T-helper 1 cell treated with Interleukin-12 subunit alpha and Interleukin-12 subunit beta and Interleukin-4 antibody, amounts not matched to agents 30 μg/mL and 1 μg/mL, for 36 hours (primary cell): Measurements from ENCODE around the gene CD93.

ENCODE experiments used
- H3K27ac Mint-ChIP-seq: one replicate; pipeline ENCODE4 v1.8.0; 2021; ENCODE audit warnings: mild to moderate bottlenecking, mixed read lengths
- H3K27me3 Mint-ChIP-seq: one replicate; pipeline ENCODE4 v1.8.0; 2021; ENCODE audit warnings: low read depth, mixed read lengths
- H3K36me3 Mint-ChIP-seq: one replicate; pipeline ENCODE4 v1.8.0; 2021; ENCODE audit warnings: low read depth, mixed read lengths
- H3K4me1 Mint-ChIP-seq: one replicate; pipeline ENCODE4 v1.8.0; 2021; ENCODE audit warnings: low read depth, mixed read lengths
- H3K4me3 Mint-ChIP-seq: one replicate; pipeline ENCODE4 v1.8.0; 2021; ENCODE audit warnings: mild to moderate bottlenecking, moderate library complexity, mixed read lengths
- H3K9me3 Mint-ChIP-seq: one replicate; pipeline ENCODE4 v1.8.0; 2021; ENCODE audit warnings: mixed read lengths

CD93 gene

DNA sequence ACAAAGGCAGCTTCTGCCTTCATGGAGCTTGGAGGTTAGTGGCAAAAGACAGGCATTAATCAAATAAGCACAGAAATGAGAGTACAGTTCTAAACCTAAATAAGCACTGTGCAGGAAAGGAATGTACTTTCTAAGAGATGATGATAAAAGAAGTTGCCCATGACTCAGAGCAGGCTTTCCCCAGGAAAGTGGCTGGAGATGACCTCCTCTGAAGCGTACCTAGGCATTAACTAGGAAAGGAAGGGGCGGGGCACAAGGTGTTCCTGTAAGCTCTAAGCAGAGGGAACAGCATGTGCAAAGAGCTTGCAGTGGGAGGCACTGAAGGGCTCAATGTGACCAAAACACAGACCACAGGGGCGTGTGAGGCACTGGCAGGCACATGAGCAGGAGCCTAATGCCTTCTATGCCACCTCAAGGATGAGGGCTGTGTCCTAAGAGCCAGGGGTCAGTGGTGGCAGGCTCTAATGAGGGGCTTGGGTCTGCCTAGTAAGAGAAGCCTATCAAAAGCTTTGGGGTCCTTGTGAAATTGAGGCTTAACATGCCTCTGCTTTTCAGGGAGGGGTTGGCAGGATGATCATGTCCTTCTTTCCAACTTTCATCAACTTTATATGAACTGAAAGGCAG lies 46.1 kb downstream of the CD93 start:
- H3K27ac Mint-ChIP-seq, result no peak overlapping the region
- H3K4me1 Mint-ChIP-seq, result no peaks in the 10 kb centered on the region
- H3K27me3 Mint-ChIP-seq, result peaks cover 25% of the 10 kb centered on the region
- H3K36me3 Mint-ChIP-seq, result no peaks in the 10 kb centered on the region
- H3K9me3 Mint-ChIP-seq, result no peaks in the 10 kb centered on the region
- H3K4me3 Mint-ChIP-seq, result no peak overlapping the region

DNA sequence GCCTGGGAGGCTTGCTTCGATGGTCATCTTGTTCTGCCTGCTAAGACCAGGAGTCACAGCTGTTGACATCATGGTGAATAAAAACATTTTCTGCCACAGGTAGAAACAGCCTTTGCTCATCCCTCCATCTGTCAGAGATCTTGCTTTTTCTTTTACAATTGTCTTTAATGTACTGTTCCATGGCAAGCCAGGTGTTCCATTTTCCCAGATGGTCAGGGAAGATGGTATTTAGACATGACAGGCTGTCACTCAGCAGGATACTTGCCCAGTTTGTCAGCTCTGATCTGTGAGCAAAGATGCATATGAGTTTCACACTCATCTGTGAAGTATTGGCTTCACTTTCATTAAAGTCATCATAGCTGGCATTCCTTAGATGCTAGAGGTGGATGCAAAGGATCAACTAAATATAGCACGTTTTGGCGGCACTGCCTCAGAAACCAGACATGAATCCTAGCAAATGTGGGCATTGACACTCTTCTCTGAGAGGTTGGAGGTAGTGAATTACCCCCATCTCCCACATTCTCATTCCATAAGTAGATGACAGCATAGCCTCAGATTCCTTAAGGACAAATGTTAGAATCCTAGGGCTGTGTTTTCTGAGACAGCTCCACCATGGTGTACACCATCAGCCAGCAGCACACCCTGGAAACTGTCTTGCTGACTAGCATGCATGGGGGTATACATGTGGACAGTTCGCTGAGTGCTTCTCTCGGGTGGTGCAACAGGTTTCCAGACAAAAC lies 46.8 kb downstream of the CD93 start:
- Mint-ChIP-seq H3K4me3 (no peak overlapping the region), H3K9me3 (no peaks in the 10 kb centered on the region), H3K36me3 (no peaks in the 10 kb centered on the region), H3K27me3 (peaks cover 21% of the 10 kb centered on the region), H3K4me1 (no peaks in the 10 kb centered on the region), H3K27ac (no peak overlapping the region)

DNA sequence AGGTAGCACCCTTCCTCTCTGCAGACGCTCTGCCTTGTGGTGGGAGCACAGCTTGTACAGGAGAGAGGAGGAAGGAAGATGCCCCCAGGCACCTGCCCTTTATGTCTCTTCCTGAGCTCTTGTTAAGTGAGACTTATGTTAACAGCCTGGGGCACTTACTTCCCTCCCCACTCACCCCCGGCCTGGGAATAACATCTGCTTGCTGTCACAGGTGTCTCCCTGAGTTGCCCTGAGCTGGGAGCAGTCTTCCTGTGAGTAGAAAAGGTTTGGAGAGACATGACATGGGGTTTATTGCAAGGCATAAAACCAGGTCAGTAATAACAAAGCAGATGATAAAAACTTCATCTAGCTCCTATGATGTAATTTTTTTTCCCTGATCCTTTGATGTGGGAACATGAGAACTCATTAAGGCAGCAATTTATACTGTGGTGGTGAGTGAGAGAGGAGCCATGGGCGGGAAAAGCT lies 49.1 kb downstream of the CD93 start:
- H3K4me3 Mint-ChIP-seq, result no peak overlapping the region
- H3K9me3 Mint-ChIP-seq, result no peaks in the 10 kb centered on the region
- H3K36me3 Mint-ChIP-seq, result no peaks in the 10 kb centered on the region
- H3K4me1 Mint-ChIP-seq, result no peaks in the 10 kb centered on the region
- peaks cover 8% of the 10 kb centered on the region for H3K27me3 Mint-ChIP-seq
- H3K27ac Mint-ChIP-seq, result no peak overlapping the region

DNA sequence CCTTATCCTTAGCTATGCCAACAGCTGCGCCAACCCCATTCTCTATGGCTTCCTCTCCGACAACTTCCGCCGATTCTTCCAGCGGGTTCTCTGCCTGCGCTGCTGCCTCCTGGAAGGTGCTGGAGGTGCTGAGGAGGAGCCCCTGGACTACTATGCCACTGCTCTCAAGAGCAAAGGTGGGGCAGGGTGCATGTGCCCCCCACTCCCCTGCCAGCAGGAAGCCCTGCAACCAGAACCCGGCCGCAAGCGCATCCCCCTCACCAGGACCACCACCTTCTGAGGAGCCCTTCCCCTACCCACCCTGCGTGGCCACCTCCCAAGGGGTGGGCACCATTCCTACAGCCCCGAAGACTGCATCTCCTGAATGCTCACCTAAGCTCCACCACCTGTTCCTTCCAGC lies 49.8 kb downstream of the CD93 start:
- H3K27me3 Mint-ChIP-seq, result peaks cover 12% of the 10 kb centered on the region
- no peaks in the 10 kb centered on the region for H3K9me3 Mint-ChIP-seq
- no peaks in the 10 kb centered on the region for H3K36me3 Mint-ChIP-seq
- H3K27ac Mint-ChIP-seq, result no peak overlapping the region
- no peak overlapping the region for H3K4me3 Mint-ChIP-seq
- H3K4me1 Mint-ChIP-seq, result no peaks in the 10 kb centered on the region

DNA sequence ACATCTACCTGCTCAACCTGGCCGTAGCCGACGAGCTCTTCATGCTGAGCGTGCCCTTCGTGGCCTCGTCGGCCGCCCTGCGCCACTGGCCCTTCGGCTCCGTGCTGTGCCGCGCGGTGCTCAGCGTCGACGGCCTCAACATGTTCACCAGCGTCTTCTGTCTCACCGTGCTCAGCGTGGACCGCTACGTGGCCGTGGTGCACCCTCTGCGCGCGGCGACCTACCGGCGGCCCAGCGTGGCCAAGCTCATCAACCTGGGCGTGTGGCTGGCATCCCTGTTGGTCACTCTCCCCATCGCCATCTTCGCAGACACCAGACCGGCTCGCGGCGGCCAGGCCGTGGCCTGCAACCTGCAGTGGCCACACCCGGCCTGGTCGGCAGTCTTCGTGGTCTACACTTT lies 50.4 kb downstream of the CD93 start:
- no peak overlapping the region for H3K27ac Mint-ChIP-seq
- no peaks in the 10 kb centered on the region for H3K4me1 Mint-ChIP-seq
- H3K27me3 Mint-ChIP-seq, result peaks cover 11% of the 10 kb centered on the region
- H3K36me3 Mint-ChIP-seq, result no peaks in the 10 kb centered on the region
- no peak overlapping the region for H3K4me3 Mint-ChIP-seq
- no peaks in the 10 kb centered on the region for H3K9me3 Mint-ChIP-seq

DNA sequence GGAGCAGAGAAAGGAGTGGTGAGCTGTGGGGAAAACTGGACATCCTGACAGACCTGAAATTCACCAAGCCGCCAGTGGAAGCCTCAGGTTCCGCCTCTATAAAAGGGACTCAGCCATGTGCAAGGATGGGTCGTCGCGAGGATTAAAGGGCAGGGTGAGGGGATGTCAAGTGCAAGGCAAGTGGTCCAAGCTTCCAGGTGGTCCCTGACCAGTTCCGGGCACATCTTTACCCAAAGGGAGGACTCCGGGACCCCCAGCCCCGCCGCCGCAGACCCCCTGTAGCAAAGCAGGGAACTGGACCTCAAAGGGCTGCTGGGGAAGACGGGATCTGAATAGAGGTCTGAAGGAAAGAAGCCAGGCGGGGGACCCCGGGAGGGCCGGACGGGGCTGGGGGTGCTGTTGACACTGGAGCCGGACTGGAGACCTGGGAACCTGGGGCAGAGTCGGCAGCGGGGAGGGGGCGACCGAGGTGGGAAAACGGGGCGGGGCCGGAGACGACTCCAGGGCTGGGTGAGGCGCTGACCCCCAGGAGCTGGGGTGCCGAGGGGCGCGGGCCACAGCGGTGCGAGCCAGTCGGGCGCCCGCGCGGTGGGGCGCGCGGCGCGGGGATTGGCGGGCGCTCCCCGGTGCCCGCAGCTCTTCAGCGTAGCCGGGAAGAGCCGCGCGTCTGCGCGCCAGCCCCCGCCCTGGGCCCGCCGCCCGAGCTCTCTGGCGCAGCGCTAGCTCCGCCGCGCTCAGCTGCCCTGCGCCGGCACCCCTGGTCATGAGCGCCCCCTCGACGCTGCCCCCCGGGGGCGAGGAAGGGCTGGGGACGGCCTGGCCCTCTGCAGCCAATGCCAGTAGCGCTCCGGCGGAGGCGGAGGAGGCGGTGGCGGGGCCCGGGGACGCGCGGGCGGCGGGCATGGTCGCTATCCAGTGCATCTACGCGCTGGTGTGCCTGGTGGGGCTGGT lies 51.1 kb downstream of the CD93 start, which contains the start of gene SSTR4:
Gene SSTR4 (plus strand): TSS at position 592 of the 951 bp plus-strand sequence. CDS start 172 bp downstream, at position 764.
- no peak within 1 kb of the TSS for H3K27ac Mint-ChIP-seq
- H3K36me3 Mint-ChIP-seq, result no peaks in the 10 kb centered on the region
- H3K4me3 Mint-ChIP-seq, result no peak within 1 kb of the TSS
- no peaks in the 10 kb centered on the region for H3K9me3 Mint-ChIP-seq
- H3K27me3 Mint-ChIP-seq, result peaks cover 5% of the 10 kb centered on the region
- H3K4me1 Mint-ChIP-seq, result no peaks in the 10 kb centered on the region

DNA sequence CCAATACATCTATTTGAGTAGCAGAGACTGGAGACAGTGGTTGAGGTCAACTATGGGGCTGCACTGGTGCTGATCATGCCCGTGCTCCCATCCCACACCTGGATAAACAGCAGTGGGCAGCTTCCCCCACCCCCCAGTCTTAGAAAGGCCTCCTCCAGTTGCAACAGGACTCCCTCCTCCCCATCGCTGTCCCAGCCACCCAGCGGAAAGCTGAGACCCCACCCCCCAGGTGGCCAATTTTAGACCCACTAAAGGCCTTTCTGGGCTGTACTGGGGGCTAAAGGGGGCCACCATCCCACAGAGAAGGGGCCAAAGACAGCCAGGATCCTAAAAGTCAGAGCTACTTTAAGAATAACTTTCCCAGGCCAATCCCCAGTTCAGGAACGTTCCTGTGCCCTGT lies 52.2 kb downstream of the CD93 start:
- H3K4me1 Mint-ChIP-seq, result no peaks in the 10 kb centered on the region
- H3K4me3 Mint-ChIP-seq, result no peak overlapping the region
- no peaks in the 10 kb centered on the region for H3K36me3 Mint-ChIP-seq
- H3K27me3 Mint-ChIP-seq, result peaks cover 9% of the 10 kb centered on the region
- no peak overlapping the region for H3K27ac Mint-ChIP-seq
- H3K9me3 Mint-ChIP-seq, result no peaks in the 10 kb centered on the region

DNA sequence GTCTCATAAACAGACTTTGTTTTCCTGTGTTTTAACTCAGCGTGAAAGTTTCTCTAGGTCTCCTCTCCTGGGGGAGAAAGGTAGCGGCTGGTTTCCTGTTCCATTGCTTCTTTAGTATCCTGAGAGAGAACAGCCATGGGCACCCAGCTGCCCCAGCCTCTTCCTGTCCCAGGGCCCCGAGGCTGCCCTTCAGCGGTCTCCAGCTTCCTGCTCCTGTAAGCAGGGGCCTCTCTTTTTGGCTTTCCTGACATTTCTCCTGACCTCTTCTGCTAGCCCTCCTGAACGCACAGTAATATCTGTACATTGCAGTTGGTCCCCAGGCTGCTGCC lies 53.4 kb downstream of the CD93 start:
- H3K36me3 Mint-ChIP-seq, result no peaks in the 10 kb centered on the region
- no peak overlapping the region for H3K27ac Mint-ChIP-seq
- H3K4me1 Mint-ChIP-seq, result no peaks in the 10 kb centered on the region
- no peaks in the 10 kb centered on the region for H3K9me3 Mint-ChIP-seq
- H3K4me3 Mint-ChIP-seq, result no peak overlapping the region
- H3K27me3 Mint-ChIP-seq, result peaks cover 9% of the 10 kb centered on the region

DNA sequence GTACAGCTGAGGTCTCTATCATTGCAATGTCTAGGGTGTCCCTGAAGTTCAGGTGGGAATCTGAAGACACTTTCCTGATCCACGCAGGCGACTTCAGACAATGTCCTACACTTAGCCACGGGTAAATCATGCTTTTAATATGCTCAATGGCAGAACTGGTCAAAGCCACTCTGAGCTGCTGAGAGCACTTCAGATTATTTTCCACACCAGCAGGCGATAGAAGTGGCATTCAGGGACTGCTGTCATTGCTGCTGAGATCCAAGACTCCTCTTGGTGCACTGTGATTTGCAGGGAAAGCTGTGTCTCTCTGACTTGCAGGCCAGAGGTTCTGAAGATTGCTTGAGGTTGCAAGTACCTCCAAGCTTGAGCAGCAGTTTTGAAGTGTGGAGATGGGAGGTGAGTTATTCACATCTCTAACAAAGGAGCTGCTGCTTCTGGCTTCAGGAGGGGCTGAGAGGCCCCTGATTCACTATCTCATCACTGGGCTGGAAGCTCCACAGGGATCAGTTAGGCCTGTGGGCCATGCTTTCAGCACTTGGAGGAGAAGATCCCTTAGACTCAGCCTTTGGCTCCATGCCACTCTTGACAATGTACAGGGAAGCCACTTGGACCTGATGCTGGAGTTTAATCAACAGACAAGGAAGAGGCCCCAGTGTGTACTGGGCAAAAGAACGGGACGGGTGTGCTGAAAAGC lies 53.9 kb downstream of the CD93 start:
- H3K9me3 Mint-ChIP-seq, result no peaks in the 10 kb centered on the region
- H3K36me3 Mint-ChIP-seq, result no peaks in the 10 kb centered on the region
- peaks cover 9% of the 10 kb centered on the region for H3K27me3 Mint-ChIP-seq
- no peak overlapping the region for H3K4me3 Mint-ChIP-seq
- H3K4me1 Mint-ChIP-seq, result no peaks in the 10 kb centered on the region
- no peak overlapping the region for H3K27ac Mint-ChIP-seq

DNA sequence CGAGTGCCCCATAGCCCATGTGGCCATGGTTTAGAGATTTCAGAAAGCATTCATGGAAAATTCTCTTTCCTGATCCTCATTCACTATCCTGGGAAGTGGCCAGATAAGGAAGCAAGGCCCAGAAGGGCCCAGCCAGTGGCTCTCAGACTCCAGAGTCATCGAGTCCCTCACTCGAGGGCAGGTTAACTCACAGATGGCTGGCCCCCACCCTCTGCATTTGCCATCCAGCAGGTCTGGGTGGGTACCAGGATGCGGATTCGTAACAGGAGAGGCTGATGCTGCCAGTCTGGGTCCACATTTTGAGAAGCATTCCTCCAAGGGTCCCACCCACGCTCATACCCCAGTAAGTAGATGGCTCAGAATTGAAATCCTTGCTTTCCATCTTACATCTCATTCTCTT lies 54.8 kb downstream of the CD93 start:
- H3K4me1 Mint-ChIP-seq, result no peaks in the 10 kb centered on the region
- H3K36me3 Mint-ChIP-seq, result no peaks in the 10 kb centered on the region
- H3K9me3 Mint-ChIP-seq, result no peaks in the 10 kb centered on the region
- H3K27ac Mint-ChIP-seq, result no peak overlapping the region
- H3K4me3 Mint-ChIP-seq, result no peak overlapping the region
- peaks cover 9% of the 10 kb centered on the region for H3K27me3 Mint-ChIP-seq
